ENCODE data around the gene PHACTR1. TPM values are rescaled to one million over a fixed set of nuclear protein-coding genes. Genes with fewer than 3 reads are reported as not detected.

The PHACTR1 gene
- polyA plus RNA-seq, 2 of the 4 experiments (the other 2 are of a cell fraction), result not detected

GRCh38 chr6:13071550-13072345, 355.2 kb downstream of the PHACTR1 start:
- FAIRE-seq (no peak), DNase-seq (ENCODE audit: low read depth in 1 of 2, low spot score in 1 of 2) (no peak), ATAC-seq (no peak)
- no peak overlapping the region for H3K4me2 ChIP-seq
- H3K9me3 ChIP-seq, result no peaks in the 10 kb centered on the region
- H3K27ac ChIP-seq, result no peak overlapping the region
- ChIA-PET CTCF (no interaction called here), POLR2A (no interaction called here)
- TF ChIP-seq FOSL2 (IDR thresholded peaks at IDR 0.05) (no peak), FOSL2 (CRISPR knock-in tag; IDR thresholded peaks at IDR 0.05) (no peak), BCL3 (IDR thresholded peaks at IDR 0.05) (no peak)
- WGBS (ENCODE audit: missing lambda C conversion rate), result 26% methylated on average over 6 of the region's 6 CpGs
- H3K4me3 ChIP-seq, result no peak overlapping the region
- no peaks in the 10 kb centered on the region for H3K4me1 ChIP-seq

- CTCF ChIA-PET, result no interaction called here
- ATAC-seq (no peak), FAIRE-seq (no peak), DNase-seq (ENCODE audit: low read depth in 1 of 2, low spot score in 1 of 2) (no peak)
- H3K27ac ChIP-seq, result no peak overlapping the region
- H3K4me3 ChIP-seq, result no peak overlapping the region
- TF ChIP-seq GATA3 (IDR thresholded peaks at IDR 0.05; ENCODE audit: borderline replicate concordance), result no peak
- no peaks in the 10 kb centered on the region for H3K4me1 ChIP-seq
- WGBS (ENCODE audit: missing lambda C conversion rate), result 49% methylated on average over 5 of the region's 5 CpGs
- no peak overlapping the region for H3K4me2 ChIP-seq
- POLR2A ChIA-PET, result no interaction called here
- H3K9me3 ChIP-seq, result no peaks in the 10 kb centered on the region
These were observed 356.2 kb downstream of the PHACTR1 start for GRCh38 chr6:13072686-13073347.

GRCh38 chr6:13074415-13075140, 358.0 kb downstream of the PHACTR1 start:
- Histone ChIP-seq H3K4me3 (no peak overlapping the region), H3K4me1 (no peaks in the 10 kb centered on the region)
- FAIRE-seq, result no peak

More at GRCh38 chr6:13074415-13075140, 358.0 kb downstream of the PHACTR1 start:
- no peak overlapping the region for H3K27ac ChIP-seq
- CTCF ChIA-PET, result no interaction called here
- no peak for TF ChIP-seq HES2 (IDR thresholded peaks at IDR 0.05)
- TF ChIP-seq BHLHE40 (IDR thresholded peaks at IDR 0.05; ENCODE audit: low read depth, low read length), result no peak
- TF ChIP-seq POLR2A (IDR thresholded peaks at IDR 0.05; ENCODE audit: low read length), result no peak
- TF ChIP-seq ATOH8 (CRISPR knock-in tag; IDR thresholded peaks at IDR 0.05; ENCODE audit: low read depth), result no peak
- TF ChIP-seq RCOR1 (IDR thresholded peaks at IDR 0.05; ENCODE audit: low read depth, low read length), result no peak
- TF ChIP-seq GATA3 (IDR thresholded peaks at IDR 0.05; ENCODE audit: borderline replicate concordance), result no peak
- TF ChIP-seq EHF (CRISPR knock-in tag; IDR thresholded peaks at IDR 0.05), result no peak
- no peak for TF ChIP-seq MAZ (IDR thresholded peaks at IDR 0.05; ENCODE audit: borderline replicate concordance, low read depth, low read length)
- TF ChIP-seq CTCF (IDR thresholded peaks at IDR 0.05), result no peak
- no peak for TF ChIP-seq CEBPB (IDR thresholded peaks at IDR 0.05)
- DNase-seq (ENCODE audit: low read depth in 1 of 2, low spot score in 1 of 2) (no peak), ATAC-seq (no peak)
- WGBS (ENCODE audit: missing lambda C conversion rate), result 44% methylated on average over 3 of the region's 3 CpGs
- POLR2A ChIA-PET, result no interaction called here
- no peaks in the 10 kb centered on the region for H3K9me3 ChIP-seq
- H3K4me2 ChIP-seq, result no peak overlapping the region

Data from A549 (cell line).